ENCODE measurements around the gene MPRIP.

DNA sequence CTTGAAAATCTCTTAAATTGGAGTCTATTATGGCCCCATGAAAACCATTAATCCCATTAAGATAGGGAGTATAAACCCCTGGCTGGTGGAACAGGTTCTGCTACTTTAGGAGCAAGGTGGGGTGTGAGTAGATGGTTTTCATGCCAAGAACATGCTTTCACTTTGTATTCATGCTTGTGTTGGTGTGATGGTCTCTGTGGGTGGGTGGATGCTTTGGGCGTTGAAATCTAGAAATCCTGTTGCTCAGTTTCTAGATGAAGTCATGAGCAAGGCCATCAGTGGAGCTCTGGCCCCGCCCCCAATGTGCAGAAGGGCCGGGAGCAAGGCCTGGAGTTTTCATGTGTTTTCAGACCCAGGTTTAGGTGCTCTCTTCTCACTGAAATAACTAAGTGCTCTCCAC is 143.8 kb downstream of the MPRIP start:
- TF ChIP-seq CTCF (IDR thresholded peaks at IDR 0.05; ENCODE audit: poor library complexity, severe bottlenecking), result no peak
- TF ChIP-seq TAF1 (IDR thresholded peaks at IDR 0.05; ENCODE audit: low read depth), result no peak
- no peak for TF ChIP-seq SMC3 (conservative IDR thresholded peaks at IDR 0.05; ENCODE audit: poor library complexity)
- no peak for TF ChIP-seq EP300 (conservative IDR thresholded peaks at IDR 0.05; ENCODE audit: poor library complexity, severe bottlenecking)
- TF ChIP-seq REST (IDR thresholded peaks at IDR 0.05; ENCODE audit: borderline replicate concordance), result no peak
- no peak for TF ChIP-seq EZH2 (IDR thresholded peaks at IDR 0.05; ENCODE audit: borderline replicate concordance, insufficient read depth, low read length, poor library complexity, severe bottlenecking)
- TF ChIP-seq POLR2AphosphoS5 (IDR thresholded peaks at IDR 0.05), result no peak
- TF ChIP-seq MXI1 (conservative IDR thresholded peaks at IDR 0.05; ENCODE audit: poor library complexity, severe bottlenecking), result no peak
